ENCODE results near the gene DEPDC1B.

- TF ChIP-seq CTCF (IDR thresholded peaks at IDR 0.05) (no peak), EP300 (IDR thresholded peaks at IDR 0.05) (no peak), POLR2A (IDR thresholded peaks at IDR 0.05) (no peak), POLR2AphosphoS5 (IDR thresholded peaks at IDR 0.05) (no peak)
Measured at GRCh38 chr5:60685700-60686099, 14.3 kb downstream of the DEPDC1B start.
